GM12878 (cell line): ENCODE results near the gene ODAD2. TPM values are rescaled to one million over a fixed set of nuclear protein-coding genes. Genes with fewer than 3 reads are reported as not detected.

Experiments used
- ATAC-seq: fragments of 200-7000 bp; cut with Tn5 transposase; 3 replicates; pipeline ENCODE4 v1.9.1; 2020; ENCODE audit warnings: mild to moderate bottlenecking, moderate library complexity
- BruUV-seq: library from RNA; stranded (reverse); fragments of 400-500 nt; replicated peaks from 2 replicates; lab custom pipeline; 2021; lab: Mats Ljungman, UMichigan
- CTCF ChIA-PET: fragments of 300-600 bp; sonication (Branson Sonifier 250); formaldehyde crosslinking; extraction: SDS; loops from one replicate; lab custom pipeline; 2021; ENCODE audit warnings: inconsistent platforms; lab: Yijun Ruan, JAX
- POLR2A ChIA-PET: fragments of 350-600 bp; formaldehyde crosslinking; extraction: SDS; loops from one replicate; lab custom pipeline; 2021; ENCODE audit warnings: inconsistent platforms; lab: Charles Lee
- RAD21 ChIA-PET: fragments of 300-600 bp; sonication (Branson Sonifier 250); formaldehyde crosslinking; loops from one replicate; lab custom pipeline; 2023; ENCODE audit warnings: antibody characterized with exemption; ENCODE audit not compliant: unreplicated experiment; lab: Charles Lee
- SMC1A ChIA-PET: fragments of 300-600 bp; sonication (Branson Sonifier 250); formaldehyde crosslinking; loops from one replicate; lab custom pipeline; 2023; ENCODE audit not compliant: unreplicated experiment, uncharacterized antibody; lab: Charles Lee
- DNase-seq: peaks from one replicate; pipeline ENCODE4 v3.0.0-alpha.2; 2011; ENCODE audit warnings: low read depth, low spot score
- FAIRE-seq: peaks from 3 replicates; lab custom pipeline; 2011; peaks lifted over from hg19 to GRCh38; lab: Jason Lieb, UNC
- H2AFZ ChIP-seq: 2 replicates; pipeline ENCODE4 v1.6.0; 2011; ENCODE audit warnings: low read depth, low read length, control low read depth; ENCODE audit not compliant: control insufficient read depth
- H3K27ac ChIP-seq: 2 replicates; pipeline ENCODE4 v1.5.1; 2011; ENCODE audit warnings: control low read depth; ENCODE audit not compliant: control insufficient read depth, insufficient read depth
- H3K27me3 ChIP-seq, 2 experiments: replicated peaks in 1 of 2; 2 replicates each; pipeline versions ENCODE4 v1.6.0 to v1.6.1; 2011; ENCODE audit warnings: low read length in 1 of 2; ENCODE audit not compliant: control insufficient read depth in 2 of 2, insufficient read depth in 2 of 2
- H3K36me3 ChIP-seq, 2 experiments: 2 replicates each; pipeline ENCODE4 v1.5.1; 2011; ENCODE audit warnings: low read length in 1 of 2; ENCODE audit not compliant: control insufficient read depth in 2 of 2, insufficient read depth in 2 of 2
- H3K4me1 ChIP-seq: 2 replicates; pipeline ENCODE4 v1.6.1; 2011; ENCODE audit warnings: mild to moderate bottlenecking, low read length, moderate library complexity, mixed read lengths; ENCODE audit not compliant: control insufficient read depth, insufficient read depth
- H3K4me2 ChIP-seq: 2 replicates; pipeline ENCODE4 v1.6.0; 2011; ENCODE audit warnings: control low read depth; ENCODE audit not compliant: control insufficient read depth, insufficient read depth
- H3K4me3 ChIP-seq: fragments of 200-600 bp; sonication (generic); 2 replicates; pipeline ENCODE4 v1.5.1; 2016
- H3K79me2 ChIP-seq: 2 replicates; pipeline ENCODE4 v1.6.0; 2011; ENCODE audit warnings: low read length; ENCODE audit not compliant: control insufficient read depth, insufficient read depth
- H3K9ac ChIP-seq: 2 replicates; pipeline ENCODE4 v1.8.0; 2011; ENCODE audit warnings: low read length, control low read depth, mixed read lengths; ENCODE audit not compliant: control insufficient read depth, insufficient read depth
- H3K9me3 ChIP-seq: replicated peaks from 3 replicates; pipeline ENCODE4 v1.5.1; 2011; ENCODE audit warnings: mild to moderate bottlenecking, low read length; ENCODE audit not compliant: control insufficient read depth, insufficient read depth
- H4K20me1 ChIP-seq: 2 replicates; pipeline ENCODE4 v1.6.0; 2011; ENCODE audit not compliant: control insufficient read depth, insufficient read depth
- PAX8 ChIP-seq: fragments of 450-650 bp; IDR thresholded peaks from 2 replicates; pipeline ENCODE4 v1.6.1; 2017; ENCODE audit warnings: mild to moderate bottlenecking, moderate library complexity
- RFX5 ChIP-seq: IDR thresholded peaks from 2 replicates; pipeline ENCODE4 v1.6.1; 2011; ENCODE audit warnings: low read depth, low read length, improper control_type of control experiment
- YY1 ChIP-seq: IDR thresholded peaks from 2 replicates; pipeline ENCODE4 v1.6.1; 2011; ENCODE audit warnings: low read depth, mild to moderate bottlenecking, low read length
- WGBS: methylation state at CpG from one replicate; pipeline ENCODE4 v1.1.6; 2016; ENCODE audit warnings: low lambda C conversion rate; ENCODE audit not compliant: insufficient replicate concordance, insufficient coverage; ENCODE audit errors: missing lambda C conversion rate; 5-methylcytosine and 5-hydroxymethylcytosine counted together
- in situ Hi-C: fragments of 300-500 bp; cut with MboI; formaldehyde crosslinking; loops from 9 replicates; pipeline ENCODE4 v1.14.3; 2018; ENCODE audit warnings: mixed read lengths
- intact Hi-C: fragments of 100-400 bp; cut with micrococcal nuclease; formaldehyde crosslinking; loops from one replicate; pipeline ENCODE4 v1.14.2; 2022; ENCODE audit not compliant: unreplicated experiment
- polyA plus RNA-seq, 11 experiments: library from polyadenylated mRNA; depleted of rRNA in 4 of 11; unstranded in 6 of 11; stranded (reverse) in 5 of 11; fragments of >200 nt; fragmentation: Nextera tagmentation in 4 of 11; fragmentation: Illumina TruSeq in 1 of 11; extraction: Ambion mirVana in 4 of 11; extraction: Trizol in 1 of 11; gene quantifications; 1 replicate in 1 of 11; 2 replicates in 10 of 11; pipeline versions ENCODE4 v1.2.1 to v1.2.3, GENCODE V29; 2011 to 2016; ENCODE audit warnings: inconsistent platforms in 2 of 11, missing spikeins in 2 of 11, low read depth in 1 of 11
- small RNA-seq: library from RNA; depleted of rRNA; stranded (forward); fragments of <200 nt; gene quantifications from one replicate; pipeline ENCODE3, GENCODE V24; 2014
- total RNA-seq, 4 experiments: library from RNA; depleted of rRNA in 3 of 4; stranded (reverse); fragments of >200 nt in 3 of 4; fragmentation: Illumina TruSeq in 1 of 4; extraction: Trizol in 1 of 4; gene quantifications; 2 replicates each; pipeline versions ENCODE4 v1.2.1 to v1.2.3, GENCODE V29; 2013 to 2021

Gene ODAD2
- total and polyA plus RNA-seq, 10 of the 15 experiments (the other 5 are each of a cell fraction or from before 2014, with no cell fraction given) = not detected

GRCh38 chr10:27770181-27770580 is 228.7 kb downstream of the ODAD2 start:
- ChIA-PET POLR2A (no interaction called here), CTCF (no interaction called here), SMC1A (no interaction called here), RAD21 (no interaction called here)
- Histone ChIP-seq H4K20me1 (no peaks in the 10 kb centered on the region), H3K4me2 (no peak overlapping the region), H3K27me3 (no peaks in the 10 kb centered on the region; a peak in 1 of 4 replicates), H3K4me1 (no peaks in the 10 kb centered on the region), H3K79me2 (no peaks in the 10 kb centered on the region), H2AFZ (no peak overlapping the region), H3K27ac (no peak overlapping the region), H3K9me3 (no peaks in the 10 kb centered on the region), H3K4me3 (no peak overlapping the region), H3K36me3 (no peaks in the 10 kb centered on the region), H3K9ac (no peak overlapping the region)
- intact Hi-C loops (no loop called here), in situ Hi-C loops (no loop called here)
- FAIRE-seq (no peak), DNase-seq (no peak), ATAC-seq (no peak)
- BruUV-seq = no TSS peak
- TF ChIP-seq YY1 (no peak), RFX5 (no peak), PAX8 (no peak)
- 0% methylated on average over 2 of the region's 2 CpGs for WGBS

Small RNAs within 50 kb of the gene (small RNA-seq; reads per million reads assigned to genes)
- gene MRPS21P5 (not detected), gene RN7SKP132 (not detected)
